Measurements from ENCODE around the gene ZNF575. TPM values are rescaled to one million over a fixed set of nuclear protein-coding genes. Genes with fewer than 3 reads are reported as not detected.

Gene ZNF575
- total and polyA plus RNA-seq, 10 of the 15 experiments (the other 5 are each of a cell fraction or from before 2014, with no cell fraction given): 0.18 to 2.8 (median 0.75) TPM

DNA sequence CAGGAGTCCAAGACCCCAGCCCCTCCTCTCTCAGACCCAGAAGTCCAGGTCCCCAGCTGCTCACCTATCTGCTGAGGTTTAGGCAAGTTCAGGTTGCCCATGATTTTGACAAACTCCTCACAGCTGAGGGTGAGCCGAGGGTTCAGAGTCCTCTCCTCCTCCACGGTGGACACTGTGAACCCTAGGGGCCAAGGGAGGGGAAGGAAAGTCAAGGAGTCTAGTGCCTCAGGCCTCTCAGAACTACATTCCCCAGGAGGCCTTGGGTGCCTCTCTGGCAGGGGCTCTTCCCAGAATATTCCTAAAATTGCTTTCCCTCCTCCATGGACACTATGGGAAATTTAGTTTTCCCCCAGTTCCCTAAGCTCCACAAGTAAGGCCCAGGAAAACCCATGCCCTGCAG lies 25.1 kb upstream of the ZNF575 start:
- Histone ChIP-seq H3K9me3 (replicated peaks; ENCODE audit: control insufficient read depth, insufficient read depth, low read length) (no peaks in the 10 kb centered on the region), H3K27ac (ENCODE audit: control insufficient read depth, insufficient read depth) (no peak overlapping the region), H3K4me3 (no peak overlapping the region), H2AFZ (ENCODE audit: control insufficient read depth, low read depth, low read length) (no peak overlapping the region), H3K27me3 (replicated peaks in 1 of 2; ENCODE audit: control insufficient read depth in 2 of 2, insufficient read depth in 2 of 2, low read length in 1 of 2) (no peaks in the 10 kb centered on the region), H3K4me1 (ENCODE audit: control insufficient read depth, insufficient read depth, low read length) (peaks cover 4% of the 10 kb centered on the region), H4K20me1 (ENCODE audit: control insufficient read depth, insufficient read depth) (no peaks in the 10 kb centered on the region), H3K4me2 (ENCODE audit: control insufficient read depth, insufficient read depth) (no peak overlapping the region), H3K79me2 (ENCODE audit: control insufficient read depth, insufficient read depth, low read length) (no peaks in the 10 kb centered on the region; the same call in 1 of the 2 replicates), H3K9ac (ENCODE audit: control insufficient read depth, insufficient read depth, low read length) (no peak overlapping the region), H3K36me3 (ENCODE audit: control insufficient read depth in 2 of 2, insufficient read depth in 2 of 2, low read length in 1 of 2) (peaks cover 0 to 5% of the 10 kb centered on the region in 2 experiments; a peak in 2 of 4 replicates)
- in situ Hi-C loops (cut with MboI): no loop called here
- CTCF ChIA-PET: no interaction called here
- RAD21 ChIA-PET (ENCODE audit: unreplicated experiment): no interaction called here
- DNase-seq (ENCODE audit: low read depth, low spot score) (no peak), ATAC-seq (no peak), FAIRE-seq (no peak)
- BruUV-seq (replicated peaks): no TSS peak
- TF ChIP-seq RELA (IDR thresholded peaks at IDR 0.05; ENCODE audit: borderline replicate concordance, partially characterized antibody): no peak
- TF ChIP-seq, protein P1, sequence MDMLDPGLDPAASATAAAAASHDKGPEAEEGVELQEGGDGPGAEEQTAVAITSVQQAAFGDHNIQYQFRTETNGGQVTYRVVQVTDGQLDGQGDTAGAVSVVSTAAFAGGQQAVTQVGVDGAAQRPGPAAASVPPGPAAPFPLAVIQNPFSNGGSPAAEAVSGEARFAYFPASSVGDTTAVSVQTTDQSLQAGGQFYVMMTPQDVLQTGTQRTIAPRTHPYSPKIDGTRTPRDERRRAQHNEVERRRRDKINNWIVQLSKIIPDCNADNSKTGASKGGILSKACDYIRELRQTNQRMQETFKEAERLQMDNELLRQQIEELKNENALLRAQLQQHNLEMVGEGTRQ (IDR thresholded peaks at IDR 0.05; ENCODE audit: borderline replicate concordance, low read depth, low read length): no peak
- no peak for TF ChIP-seq NFIC (IDR thresholded peaks at IDR 0.05; ENCODE audit: low read depth, low read length)
- no peak for TF ChIP-seq CBFB (IDR thresholded peaks at IDR 0.05; ENCODE audit: low read depth)
- TF ChIP-seq, protein P2, sequence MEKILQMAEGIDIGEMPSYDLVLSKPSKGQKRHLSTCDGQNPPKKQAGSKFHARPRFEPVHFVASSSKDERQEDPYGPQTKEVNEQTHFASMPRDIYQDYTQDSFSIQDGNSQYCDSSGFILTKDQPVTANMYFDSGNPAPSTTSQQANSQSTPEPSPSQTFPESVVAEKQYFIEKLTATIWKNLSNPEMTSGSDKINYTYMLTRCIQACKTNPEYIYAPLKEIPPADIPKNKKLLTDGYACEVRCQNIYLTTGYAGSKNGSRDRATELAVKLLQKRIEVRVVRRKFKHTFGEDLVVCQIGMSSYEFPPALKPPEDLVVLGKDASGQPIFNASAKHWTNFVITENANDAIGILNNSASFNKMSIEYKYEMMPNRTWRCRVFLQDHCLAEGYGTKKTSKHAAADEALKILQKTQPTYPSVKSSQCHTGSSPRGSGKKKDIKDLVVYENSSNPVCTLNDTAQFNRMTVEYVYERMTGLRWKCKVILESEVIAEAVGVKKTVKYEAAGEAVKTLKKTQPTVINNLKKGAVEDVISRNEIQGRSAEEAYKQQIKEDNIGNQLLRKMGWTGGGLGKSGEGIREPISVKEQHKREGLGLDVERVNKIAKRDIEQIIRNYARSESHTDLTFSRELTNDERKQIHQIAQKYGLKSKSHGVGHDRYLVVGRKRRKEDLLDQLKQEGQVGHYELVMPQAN (conservative IDR thresholded peaks at IDR 0.05): no peak
- TF ChIP-seq ZNF217 (IDR thresholded peaks at IDR 0.05): no peak
- no peak for TF ChIP-seq KDM1A (IDR thresholded peaks at IDR 0.05; ENCODE audit: borderline replicate concordance)
- TF ChIP-seq SMAD5 (IDR thresholded peaks at IDR 0.05; ENCODE audit: low read depth): no peak
- no peak for TF ChIP-seq BACH1 (IDR thresholded peaks at IDR 0.05; ENCODE audit: borderline replicate concordance)
- TF ChIP-seq, protein P3, sequence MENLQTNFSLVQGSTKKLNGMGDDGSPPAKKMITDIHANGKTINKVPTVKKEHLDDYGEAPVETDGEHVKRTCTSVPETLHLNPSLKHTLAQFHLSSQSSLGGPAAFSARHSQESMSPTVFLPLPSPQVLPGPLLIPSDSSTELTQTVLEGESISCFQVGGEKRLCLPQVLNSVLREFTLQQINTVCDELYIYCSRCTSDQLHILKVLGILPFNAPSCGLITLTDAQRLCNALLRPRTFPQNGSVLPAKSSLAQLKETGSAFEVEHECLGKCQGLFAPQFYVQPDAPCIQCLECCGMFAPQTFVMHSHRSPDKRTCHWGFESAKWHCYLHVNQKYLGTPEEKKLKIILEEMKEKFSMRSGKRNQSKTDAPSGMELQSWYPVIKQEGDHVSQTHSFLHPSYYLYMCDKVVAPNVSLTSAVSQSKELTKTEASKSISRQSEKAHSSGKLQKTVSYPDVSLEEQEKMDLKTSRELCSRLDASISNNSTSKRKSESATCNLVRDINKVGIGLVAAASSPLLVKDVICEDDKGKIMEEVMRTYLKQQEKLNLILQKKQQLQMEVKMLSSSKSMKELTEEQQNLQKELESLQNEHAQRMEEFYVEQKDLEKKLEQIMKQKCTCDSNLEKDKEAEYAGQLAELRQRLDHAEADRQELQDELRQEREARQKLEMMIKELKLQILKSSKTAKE (IDR thresholded peaks at IDR 0.05; ENCODE audit: low read depth, poor library complexity, severe bottlenecking): no peak
- no peak for TF ChIP-seq IKZF1 (conservative IDR thresholded peaks at IDR 0.05)
- TF ChIP-seq FOS (IDR thresholded peaks at IDR 0.05; ENCODE audit: borderline replicate concordance, extremely low read depth, insufficient read length): no peak
- TF ChIP-seq YBX1 (IDR thresholded peaks at IDR 0.05): no peak
- intact Hi-C loops (cut with micrococcal nuclease; ENCODE audit: unreplicated experiment): no loop called here
- POLR2A ChIA-PET: no interaction called here
- SMC1A ChIA-PET (ENCODE audit: uncharacterized antibody, unreplicated experiment): no interaction called here
- 69% methylated on average over 2 of the region's 2 CpGs for WGBS (ENCODE audit: insufficient coverage, insufficient replicate concordance, low lambda C conversion rate, missing lambda C conversion rate)

Measured in GM12878 (cell line).